ENCODE measurements around the gene MAST2. TPM values are rescaled to one million over a fixed set of nuclear protein-coding genes. Genes with fewer than 3 reads are reported as not detected.

The MAST2 gene
- total and polyA plus RNA-seq, 11 donors = 56.8 to 123 (median 79.7) TPM

GRCh38 chr1:46010611-46011010, 207.2 kb downstream of the MAST2 start:
- 84 to 97% (median 94%) methylated on average over 6 of the region's 6 CpGs for WGBS, 4 donors
- DNase-seq = no peak
- intact Hi-C loops (cut with DNase I) = no loop called here
- H3K9me3 ChIP-seq = no peaks in the 10 kb centered on the region
- no peak overlapping the region for H3K4me3 ChIP-seq
- no peak for ATAC-seq
- peaks cover 0 to 20% (median 4%) of the 10 kb centered on the region in 12 donors for H3K4me1 ChIP-seq
- peaks cover 0 to 78% (median 54%) of the 10 kb centered on the region in 9 donors for H3K36me3 ChIP-seq
- TF ChIP-seq POLR2A (IDR thresholded peaks at IDR 0.05) = no peak
- H3K27me3 ChIP-seq = no peaks in the 10 kb centered on the region
- H3K27ac ChIP-seq = no peak overlapping the region

- ATAC-seq (peak in 1 of 4 donors; percentile 19), DNase-seq (no peak)
- no peak overlapping the region for H3K27ac ChIP-seq
- no peak overlapping the region for H3K4me3 ChIP-seq
- peaks cover 0 to 16% (median 0%) of the 10 kb centered on the region in 12 donors for H3K4me1 ChIP-seq
- intact Hi-C loops (cut with DNase I) = no loop called here
- no peaks in the 10 kb centered on the region for H3K27me3 ChIP-seq
- 67 to 77% (median 73%) methylated on average over 7 of the region's 7 CpGs for WGBS, 4 donors
- H3K9me3 ChIP-seq = no peaks in the 10 kb centered on the region
- H3K36me3 ChIP-seq = peaks cover 0 to 74% (median 51%) of the 10 kb centered on the region in 9 donors
- TF ChIP-seq, protein P1, sequence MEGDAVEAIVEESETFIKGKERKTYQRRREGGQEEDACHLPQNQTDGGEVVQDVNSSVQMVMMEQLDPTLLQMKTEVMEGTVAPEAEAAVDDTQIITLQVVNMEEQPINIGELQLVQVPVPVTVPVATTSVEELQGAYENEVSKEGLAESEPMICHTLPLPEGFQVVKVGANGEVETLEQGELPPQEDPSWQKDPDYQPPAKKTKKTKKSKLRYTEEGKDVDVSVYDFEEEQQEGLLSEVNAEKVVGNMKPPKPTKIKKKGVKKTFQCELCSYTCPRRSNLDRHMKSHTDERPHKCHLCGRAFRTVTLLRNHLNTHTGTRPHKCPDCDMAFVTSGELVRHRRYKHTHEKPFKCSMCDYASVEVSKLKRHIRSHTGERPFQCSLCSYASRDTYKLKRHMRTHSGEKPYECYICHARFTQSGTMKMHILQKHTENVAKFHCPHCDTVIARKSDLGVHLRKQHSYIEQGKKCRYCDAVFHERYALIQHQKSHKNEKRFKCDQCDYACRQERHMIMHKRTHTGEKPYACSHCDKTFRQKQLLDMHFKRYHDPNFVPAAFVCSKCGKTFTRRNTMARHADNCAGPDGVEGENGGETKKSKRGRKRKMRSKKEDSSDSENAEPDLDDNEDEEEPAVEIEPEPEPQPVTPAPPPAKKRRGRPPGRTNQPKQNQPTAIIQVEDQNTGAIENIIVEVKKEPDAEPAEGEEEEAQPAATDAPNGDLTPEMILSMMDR (IDR thresholded peaks at IDR 0.05) = no peak
- no peak for TF ChIP-seq POLR2A (IDR thresholded peaks at IDR 0.05)
Observed at GRCh38 chr1:46011121-46011695, 207.8 kb downstream of the MAST2 start.

GRCh38 chr1:46012236-46012635, 208.8 kb downstream of the MAST2 start:
- no peaks in the 10 kb centered on the region for H3K27me3 ChIP-seq
- H3K27ac ChIP-seq = no peak overlapping the region
- peaks cover 0 to 64% (median 41%) of the 10 kb centered on the region in 9 donors for H3K36me3 ChIP-seq
- H3K4me3 ChIP-seq = no peak overlapping the region
- TF ChIP-seq POLR2A (IDR thresholded peaks at IDR 0.05) = no peak
- TF ChIP-seq, protein P1 (IDR thresholded peaks at IDR 0.05) = no peak
- peaks cover 0 to 11% (median 0%) of the 10 kb centered on the region in 12 donors for H3K4me1 ChIP-seq
- ATAC-seq = no peak
- intact Hi-C loops (cut with DNase I) = no loop called here
- WGBS, 4 donors = 59 to 82% (median 68%) methylated on average over 1 of the region's 1 CpG
- no peak for DNase-seq
- no peaks in the 10 kb centered on the region for H3K9me3 ChIP-seq

DNA sequence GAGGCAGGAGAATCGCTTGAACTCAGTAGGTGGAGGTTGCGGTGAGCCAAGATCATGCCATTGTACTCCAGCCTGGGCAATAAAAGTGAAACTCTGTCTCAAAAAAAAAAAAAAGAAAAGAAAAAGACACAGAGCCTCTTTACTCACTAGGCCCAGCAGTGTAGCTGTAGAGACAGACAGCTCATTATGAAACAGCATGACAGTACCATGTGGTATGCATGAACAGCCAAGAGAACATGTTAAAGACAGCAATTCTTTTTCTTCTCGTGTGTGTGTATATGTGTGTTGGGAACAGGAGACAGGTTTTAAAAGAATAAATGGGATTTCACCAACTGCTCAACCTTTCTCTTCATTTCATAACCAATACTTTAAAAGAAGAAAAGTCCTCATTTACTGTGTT, 210.2 kb downstream of the MAST2 start:
- Histone ChIP-seq H3K4me1 (peaks cover 0 to 11% (median 6%) of the 10 kb centered on the region in 12 donors), H3K9me3 (no peaks in the 10 kb centered on the region), H3K27ac (no peak overlapping the region), H3K4me3 (no peak overlapping the region), H3K36me3 (peaks cover 0 to 50% (median 27%) of the 10 kb centered on the region in 9 donors), H3K27me3 (no peaks in the 10 kb centered on the region)
- 94 to 98% (median 98%) methylated on average over 3 of the region's 3 CpGs for WGBS, 4 donors
- DNase-seq = no peak
- ATAC-seq = no peak
- intact Hi-C loops (cut with DNase I) = no loop called here
- TF ChIP-seq, protein P1 (IDR thresholded peaks at IDR 0.05) = no peak
- TF ChIP-seq POLR2A (IDR thresholded peaks at IDR 0.05) = no peak

Measured in heart left ventricle (tissue), 16 donors.